ENCODE results near the gene C1QA. TPM values are rescaled to one million over a fixed set of nuclear protein-coding genes. Genes with fewer than 3 reads are reported as not detected.

The C1QA gene
- polyA plus RNA-seq (2011; rRNA removed) (not detected in 2 replicates), polyA plus RNA-seq (2017; fragmentation: RNase III; extraction: RNeasy Plus Mini Kit Qiagen cat#74134 plus additional on column Dnase treatment) (not detected in 3 replicates), polyA minus RNA-seq (2011; rRNA and poly(A)+ RNA removed) (not detected in 2 replicates)
- not detected in 2 replicates for polyA plus RNA-seq (2012; cell fraction: cytosol; rRNA removed)
- not detected in 2 replicates for polyA plus RNA-seq (2012; cell fraction: nucleus; rRNA removed)

DNA sequence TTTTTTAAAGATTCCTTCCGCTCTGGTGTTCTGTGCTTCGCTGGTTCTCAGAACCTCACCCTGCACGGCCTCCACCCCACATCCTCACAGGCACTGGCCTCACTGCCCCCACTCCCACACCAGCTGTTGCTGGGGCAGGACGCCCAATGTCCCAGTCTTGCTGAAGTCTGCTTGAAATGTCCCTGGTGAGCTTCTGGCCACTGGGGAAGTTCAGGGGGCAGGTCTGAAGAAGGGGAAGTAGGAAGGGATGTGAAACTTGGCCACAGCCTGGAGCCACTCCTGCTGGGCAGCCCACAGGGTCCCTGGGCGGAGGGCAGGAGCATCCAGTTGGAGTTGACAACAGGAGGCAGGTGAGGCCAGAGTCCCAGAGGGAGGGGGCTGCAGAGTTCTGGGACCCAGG lies at the start of gene C1QA:
Gene C1QA, plus strand, starts transcription at position 276 of the 400 bp plus-strand sequence. CDS start 989 bp downstream, outside the sequence.
- no peaks in the 10 kb centered on the region for H3K4me1 ChIP-seq
- FAIRE-seq, result no peak
- no peaks in the 10 kb centered on the region for H3K9me3 ChIP-seq
- no peak for ATAC-seq
- no peak within 1 kb of the TSS for H3K27ac ChIP-seq
- ChIA-PET POLR2A (no interaction called here), CTCF (interaction anchor here (1.3 to 2.4 kb wide), 3 partner anchors 216 to 315 kb away, joined by 3 to 17 read pairs (median 8); no protein-coding TSS in a partner anchor)
- no peak within 1 kb of the TSS for H3K4me2 ChIP-seq
- DNase-seq (ENCODE audit: low read depth in 1 of 2, low spot score in 1 of 2), result no peak
- H3K4me3 ChIP-seq, result no peak within 1 kb of the TSS
- no peak for TF ChIP-seq NPAS2 (CRISPR knock-in tag; IDR thresholded peaks at IDR 0.05; ENCODE audit: borderline replicate concordance)
- no peak for TF ChIP-seq KDM1A (IDR thresholded peaks at IDR 0.05; ENCODE audit: low read depth)
- TF ChIP-seq EHMT2 (IDR thresholded peaks at IDR 0.05; ENCODE audit: low read depth), result no peak
- no peak for TF ChIP-seq HOXB13 (CRISPR knock-in tag; IDR thresholded peaks at IDR 0.05; ENCODE audit: low read depth)
- no peak for TF ChIP-seq EHF (CRISPR knock-in tag; IDR thresholded peaks at IDR 0.05)
- TF ChIP-seq MYC (IDR thresholded peaks at IDR 0.05; ENCODE audit: borderline replicate concordance, low read length), result no peak
- no peak for TF ChIP-seq CHD2 (IDR thresholded peaks at IDR 0.05; ENCODE audit: low read length, partially characterized antibody)
- no peak for TF ChIP-seq CBX2 (IDR thresholded peaks at IDR 0.05; ENCODE audit: borderline replicate concordance, low read depth)
- TF ChIP-seq TP53 (CRISPR knock-in tag; IDR thresholded peaks at IDR 0.05), result no peak
- no peak for TF ChIP-seq E2F6 (IDR thresholded peaks at IDR 0.05; ENCODE audit: borderline replicate concordance, low read depth)
- TF ChIP-seq KDM5A (IDR thresholded peaks at IDR 0.05), result no peak
- TF ChIP-seq GATA3 (IDR thresholded peaks at IDR 0.05; ENCODE audit: borderline replicate concordance), result no peak
- no peak for TF ChIP-seq ELK1 (IDR thresholded peaks at IDR 0.05; ENCODE audit: low read depth, low read length)
- no peak for TF ChIP-seq POLR2A (IDR thresholded peaks at IDR 0.05; ENCODE audit: low read length)
- no peak for TF ChIP-seq NFE2L2 (conservative IDR thresholded peaks at IDR 0.05; ENCODE audit: low read length)
- no peak for TF ChIP-seq RARB (CRISPR knock-in tag; IDR thresholded peaks at IDR 0.05)
- TF ChIP-seq, protein P1, sequence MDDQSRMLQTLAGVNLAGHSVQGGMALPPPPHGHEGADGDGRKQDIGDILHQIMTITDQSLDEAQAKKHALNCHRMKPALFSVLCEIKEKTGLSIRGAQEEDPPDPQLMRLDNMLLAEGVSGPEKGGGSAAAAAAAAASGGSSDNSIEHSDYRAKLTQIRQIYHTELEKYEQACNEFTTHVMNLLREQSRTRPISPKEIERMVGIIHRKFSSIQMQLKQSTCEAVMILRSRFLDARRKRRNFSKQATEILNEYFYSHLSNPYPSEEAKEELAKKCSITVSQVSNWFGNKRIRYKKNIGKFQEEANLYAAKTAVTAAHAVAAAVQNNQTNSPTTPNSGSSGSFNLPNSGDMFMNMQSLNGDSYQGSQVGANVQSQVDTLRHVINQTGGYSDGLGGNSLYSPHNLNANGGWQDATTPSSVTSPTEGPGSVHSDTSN (IDR thresholded peaks at IDR 0.05), result no peak
- WGBS (ENCODE audit: missing lambda C conversion rate), result 32% methylated on average over 4 of the region's 5 CpGs

DNA sequence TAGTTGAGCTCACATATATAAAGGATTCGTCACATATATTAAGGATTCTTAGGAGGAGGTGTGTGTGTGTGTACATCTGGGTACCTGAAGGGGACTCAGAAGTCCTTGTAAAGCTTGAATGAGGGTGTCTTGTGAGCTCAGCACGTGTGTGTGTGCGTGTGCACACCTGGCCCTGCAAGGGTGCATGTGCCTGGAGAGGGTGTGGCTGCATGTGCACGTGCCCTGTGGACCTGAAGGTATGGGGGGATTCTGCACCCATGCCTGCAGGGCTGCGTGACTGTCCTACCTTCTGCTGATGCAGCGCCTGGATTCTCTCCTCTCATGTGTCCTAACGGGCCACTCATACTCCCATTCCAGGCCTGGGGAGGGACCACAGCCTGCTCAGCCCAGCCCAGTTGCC lies 49.2 kb upstream of the C1QA start:
- Histone ChIP-seq H3K4me3 (no peak overlapping the region), H3K4me1 (no peaks in the 10 kb centered on the region), H3K27ac (no peak overlapping the region), H3K9me3 (no peaks in the 10 kb centered on the region), H3K4me2 (no peak overlapping the region)
- ATAC-seq (no peak; a peak in 1 of 6 replicates), FAIRE-seq (no peak), DNase-seq (ENCODE audit: low read depth in 1 of 2, low spot score in 1 of 2) (no peak)
- 19% methylated on average over 7 of the region's 7 CpGs for WGBS (ENCODE audit: missing lambda C conversion rate)
- TF ChIP-seq CBX8 (IDR thresholded peaks at IDR 0.05), result no peak
- no peak for TF ChIP-seq REST (IDR thresholded peaks at IDR 0.05)
- no peak for TF ChIP-seq ZFP36 (IDR thresholded peaks at IDR 0.05; ENCODE audit: borderline replicate concordance, partially characterized antibody)
- TF ChIP-seq EHF (CRISPR knock-in tag; IDR thresholded peaks at IDR 0.05), result no peak
- no peak for TF ChIP-seq ATOH8 (CRISPR knock-in tag; IDR thresholded peaks at IDR 0.05; ENCODE audit: low read depth)
- TF ChIP-seq NPAS2 (CRISPR knock-in tag; IDR thresholded peaks at IDR 0.05; ENCODE audit: borderline replicate concordance), result no peak
- TF ChIP-seq, protein P1 (IDR thresholded peaks at IDR 0.05), result no peak
- TF ChIP-seq HES2 (IDR thresholded peaks at IDR 0.05), result no peak
- TF ChIP-seq TFCP2L1 (CRISPR knock-in tag; IDR thresholded peaks at IDR 0.05), result no peak
- TF ChIP-seq HOXA7 (CRISPR knock-in tag; IDR thresholded peaks at IDR 0.05), result no peak
- TF ChIP-seq FOXS1 (CRISPR knock-in tag; IDR thresholded peaks at IDR 0.05), result no peak
- TF ChIP-seq KDM1A (IDR thresholded peaks at IDR 0.05; ENCODE audit: low read depth), result no peak
- no peak for TF ChIP-seq RFX5 (IDR thresholded peaks at IDR 0.05)
- TF ChIP-seq MAZ (IDR thresholded peaks at IDR 0.05; ENCODE audit: borderline replicate concordance, low read depth, low read length), result no peak
- TF ChIP-seq E2F6 (IDR thresholded peaks at IDR 0.05; ENCODE audit: borderline replicate concordance, low read depth), result no peak
- TF ChIP-seq KDM5A (IDR thresholded peaks at IDR 0.05), result no peak
- CTCF ChIA-PET, result no interaction called here
- POLR2A ChIA-PET, result no interaction called here
